Panc1 (cell line): ENCODE measurements around the gene DSCAML1. TPM values are rescaled to one million over a fixed set of nuclear protein-coding genes. Genes with fewer than 3 reads are reported as not detected.

Source experiments
- ATAC-seq: fragments of 200-7000 bp; cut with Tn5 transposase; 2 replicates; pipeline ENCODE4 v1.9.1; 2020; ENCODE audit warnings: mild to moderate bottlenecking, moderate library complexity
- BruUV-seq: library from RNA; stranded (reverse); fragments of 400-500 nt; replicated peaks from 2 replicates; lab custom pipeline; 2021; lab: Mats Ljungman, UMichigan
- CTCF ChIA-PET: fragments of 300-600 bp; sonication (Branson Sonifier 250); formaldehyde crosslinking; loops from one replicate; lab custom pipeline; 2022; ENCODE audit warnings: antibody characterized with exemption; lab: Charles Lee
- POLR2A ChIA-PET: fragments of 300-600 bp; sonication (Branson Sonifier 250); formaldehyde crosslinking; loops from one replicate; lab custom pipeline; 2022; ENCODE audit warnings: antibody characterized with exemption; lab: Charles Lee
- DNase-seq: peaks from one replicate; pipeline ENCODE4 v3.0.0-alpha.2; 2010; ENCODE audit warnings: low read depth, low spot score
- H3K27ac ChIP-seq: 2 replicates; pipeline ENCODE4 v1.5.1; 2011; ENCODE audit warnings: mild to moderate bottlenecking, low read length, inconsistent platforms
- H3K27me3 ChIP-seq: fragments of 200-500 bp; sonication (Bioruptor generic); 2 replicates; pipeline ENCODE4 v1.6.0; 2014; ENCODE audit warnings: low read length, inconsistent platforms; ENCODE audit not compliant: control insufficient read depth, insufficient read depth
- H3K36me3 ChIP-seq: fragments of 200-500 bp; sonication (Bioruptor generic); 2 replicates; pipeline ENCODE4 v1.5.1; 2014; ENCODE audit warnings: inconsistent platforms, mild to moderate bottlenecking, low read length, moderate library complexity; ENCODE audit not compliant: control insufficient read depth, insufficient read depth
- H3K4me1 ChIP-seq: 2 replicates; pipeline ENCODE4 v1.5.1; 2011; ENCODE audit warnings: inconsistent platforms, mild to moderate bottlenecking, low read length, moderate library complexity; ENCODE audit not compliant: control insufficient read depth, insufficient read depth
- H3K4me3 ChIP-seq, 2 experiments: 2 replicates each; pipeline ENCODE4 v1.5.1; 2011 to 2012; ENCODE audit warnings: low read depth in 2 of 2, low read length in 2 of 2, mild to moderate bottlenecking in 2 of 2, inconsistent platforms in 1 of 2, moderate library complexity in 1 of 2
- H3K9me3 ChIP-seq: fragments of 200-500 bp; sonication (Bioruptor generic); 2 replicates; pipeline ENCODE4 v1.5.1; 2014; ENCODE audit warnings: low read depth, mild to moderate bottlenecking, inconsistent platforms, low read length, moderate library complexity; ENCODE audit not compliant: control insufficient read depth, insufficient read depth
- POLR2AphosphoS5 ChIP-seq: IDR thresholded peaks from 2 replicates; pipeline ENCODE4 v1.6.1; 2012; ENCODE audit warnings: mild to moderate bottlenecking, low read depth, low read length, moderate library complexity
- REST ChIP-seq, 2 experiments: IDR thresholded peaks; 2 replicates each; pipeline ENCODE4 v1.6.1; 2011 to 2012; ENCODE audit warnings: low read depth in 2 of 2, control low read depth in 1 of 2, low read length in 1 of 2, mild to moderate bottlenecking in 1 of 2, moderate library complexity in 1 of 2; ENCODE audit not compliant: insufficient read depth in 1 of 2
- SIN3A ChIP-seq: IDR thresholded peaks from 2 replicates; pipeline ENCODE4 v1.6.1; 2012; ENCODE audit warnings: low read depth, mild to moderate bottlenecking, low read length, moderate library complexity, borderline replicate concordance; ENCODE audit not compliant: insufficient read depth
- TCF7L2 ChIP-seq: IDR thresholded peaks from 2 replicates; pipeline ENCODE4 v1.6.1; 2011; ENCODE audit warnings: mild to moderate bottlenecking, low read depth, low read length, inconsistent platforms
- in situ Hi-C: cut with HindIII; loops from 2 replicates; pipeline ENCODE4 v1.10.0; 2016; ENCODE audit warnings: low sequenced_read_pairs, low pct_unique_long_range_greater_than_20kb
- intact Hi-C: fragments of 100-400 bp; cut with micrococcal nuclease; formaldehyde crosslinking; loops from one replicate; pipeline ENCODE4 v1.10.0; 2022; ENCODE audit not compliant: unreplicated experiment
- total RNA-seq: library from RNA; stranded (reverse); gene quantifications from one replicate; pipeline ENCODE4 v1.2.1, GENCODE V29; 2021; ENCODE audit not compliant: unreplicated experiment
- TF ChIP-seq, protein P1 (sequence below): fragments of 450-650 bp; IDR thresholded peaks from 2 replicates; pipeline ENCODE4 v1.5.1; 2017; ENCODE audit warnings: mild to moderate bottlenecking

The DSCAML1 gene
- total RNA-seq, 1 experiment from 2014 or later: 1.6 TPM

GRCh38 chr11:117673602-117674001 lies 123.4 kb downstream of the DSCAML1 start:
- Histone ChIP-seq H3K27ac (no peak overlapping the region), H3K27me3 (peaks cover 19% of the 10 kb centered on the region), H3K4me3 (no peak overlapping the region), H3K9me3 (no peaks in the 10 kb centered on the region), H3K4me1 (no peaks in the 10 kb centered on the region), H3K36me3 (no peaks in the 10 kb centered on the region)
- intact Hi-C loops (no loop called here), in situ Hi-C loops (no loop called here)
- POLR2A ChIA-PET: no interaction called here
- CTCF ChIA-PET: no interaction called here
- TF ChIP-seq POLR2AphosphoS5: no peak
- BruUV-seq: no TSS peak
- ATAC-seq (no peak), DNase-seq (no peak)

GRCh38 chr11:117671370-117671769 lies 125.6 kb downstream of the DSCAML1 start:
- no peaks in the 10 kb centered on the region for H3K4me1 ChIP-seq
- H3K27ac ChIP-seq: no peak overlapping the region
- ChIA-PET CTCF (no interaction called here), POLR2A (interaction anchor here (0.7 kb wide), 1 partner anchor 12 kb away, joined by 11 read pairs; no protein-coding TSS in a partner anchor)
- no peak overlapping the region for H3K4me3 ChIP-seq
- peaks cover 19% of the 10 kb centered on the region for H3K27me3 ChIP-seq
- H3K9me3 ChIP-seq: no peaks in the 10 kb centered on the region
- TF ChIP-seq POLR2AphosphoS5 (no peak), SIN3A (no peak), TCF7L2 (no peak), REST (IDR thresholded peaks at IDR 0.05; ENCODE audit: insufficient read depth in 1 of 2, low read depth in 2 of 2, low read length in 1 of 2) (no peak)
- TF ChIP-seq, protein P1, sequence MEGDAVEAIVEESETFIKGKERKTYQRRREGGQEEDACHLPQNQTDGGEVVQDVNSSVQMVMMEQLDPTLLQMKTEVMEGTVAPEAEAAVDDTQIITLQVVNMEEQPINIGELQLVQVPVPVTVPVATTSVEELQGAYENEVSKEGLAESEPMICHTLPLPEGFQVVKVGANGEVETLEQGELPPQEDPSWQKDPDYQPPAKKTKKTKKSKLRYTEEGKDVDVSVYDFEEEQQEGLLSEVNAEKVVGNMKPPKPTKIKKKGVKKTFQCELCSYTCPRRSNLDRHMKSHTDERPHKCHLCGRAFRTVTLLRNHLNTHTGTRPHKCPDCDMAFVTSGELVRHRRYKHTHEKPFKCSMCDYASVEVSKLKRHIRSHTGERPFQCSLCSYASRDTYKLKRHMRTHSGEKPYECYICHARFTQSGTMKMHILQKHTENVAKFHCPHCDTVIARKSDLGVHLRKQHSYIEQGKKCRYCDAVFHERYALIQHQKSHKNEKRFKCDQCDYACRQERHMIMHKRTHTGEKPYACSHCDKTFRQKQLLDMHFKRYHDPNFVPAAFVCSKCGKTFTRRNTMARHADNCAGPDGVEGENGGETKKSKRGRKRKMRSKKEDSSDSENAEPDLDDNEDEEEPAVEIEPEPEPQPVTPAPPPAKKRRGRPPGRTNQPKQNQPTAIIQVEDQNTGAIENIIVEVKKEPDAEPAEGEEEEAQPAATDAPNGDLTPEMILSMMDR: no peak
- no TSS peak for BruUV-seq
- intact Hi-C loops (no loop called here), in situ Hi-C loops (no loop called here)
- ATAC-seq: no peak
- no peak for DNase-seq
- no peaks in the 10 kb centered on the region for H3K36me3 ChIP-seq

DNA sequence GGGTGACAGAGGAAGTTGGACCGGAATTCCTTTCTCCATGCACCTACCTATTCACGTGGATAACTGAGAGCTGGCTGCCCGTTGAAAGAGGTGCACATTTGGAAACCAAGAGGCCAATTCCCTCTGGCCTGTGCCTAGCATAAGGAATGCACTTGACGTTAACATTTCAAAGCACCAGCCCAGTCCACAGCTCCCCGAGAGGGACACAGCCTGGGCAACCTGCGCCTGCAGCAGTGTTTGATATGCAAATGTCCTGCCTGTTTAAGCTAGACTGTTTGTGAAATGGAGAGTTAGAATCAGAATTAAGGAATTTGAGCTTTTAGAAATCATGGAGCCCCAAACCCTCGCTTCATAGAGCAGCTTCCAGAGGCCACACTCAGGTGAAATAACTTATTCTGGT lies 126.1 kb downstream of the DSCAML1 start:
- BruUV-seq: no TSS peak
- TF ChIP-seq SIN3A (no peak), TCF7L2 (no peak), REST (IDR thresholded peaks at IDR 0.05; ENCODE audit: insufficient read depth in 1 of 2, low read depth in 2 of 2, low read length in 1 of 2) (no peak), POLR2AphosphoS5 (no peak)
- TF ChIP-seq, protein P1: no peak
- ChIA-PET POLR2A (no interaction called here), CTCF (no interaction called here)
- Histone ChIP-seq H3K36me3 (no peaks in the 10 kb centered on the region), H3K4me3 (no peak overlapping the region), H3K27me3 (peaks cover 19% of the 10 kb centered on the region), H3K4me1 (no peaks in the 10 kb centered on the region), H3K27ac (no peak overlapping the region), H3K9me3 (no peaks in the 10 kb centered on the region)
- intact Hi-C loops: no loop called here
- ATAC-seq (no peak), DNase-seq (no peak)
- in situ Hi-C loops: no loop called here
